Ishikawa (cell line): ENCODE measurements around the gene GUCD1.

ENCODE experiments used
- CEBPB ChIP-seq: IDR thresholded peaks from 2 replicates; pipeline ENCODE4 v1.6.1; 2012
- EGR1 ChIP-seq: IDR thresholded peaks from 2 replicates; pipeline ENCODE4 v1.6.1; 2012
- EP300 ChIP-seq: IDR thresholded peaks from 2 replicates; pipeline ENCODE4 v1.6.1; 2012; ENCODE audit warnings: borderline replicate concordance
- FOXM1 ChIP-seq: IDR thresholded peaks from 2 replicates; pipeline ENCODE4 v1.6.1; 2012; ENCODE audit warnings: low read depth, borderline replicate concordance
- MAX ChIP-seq: IDR thresholded peaks from 2 replicates; pipeline ENCODE4 v1.6.1; 2012
- NFIC ChIP-seq: IDR thresholded peaks from 2 replicates; pipeline ENCODE4 v1.6.1; 2012
- RAD21 ChIP-seq: IDR thresholded peaks from 2 replicates; pipeline ENCODE4 v1.6.1; 2012; ENCODE audit warnings: low read depth
- REST ChIP-seq: IDR thresholded peaks from 2 replicates; pipeline ENCODE4 v1.6.1; 2012; ENCODE audit warnings: low read depth, mild to moderate bottlenecking
- TAF1 ChIP-seq: IDR thresholded peaks from 2 replicates; pipeline ENCODE4 v1.6.1; 2012; ENCODE audit warnings: low read depth, mild to moderate bottlenecking
- TCF12 ChIP-seq: IDR thresholded peaks from 2 replicates; pipeline ENCODE4 v1.6.1; 2012; ENCODE audit warnings: low read depth
- TEAD4 ChIP-seq: IDR thresholded peaks from 2 replicates; pipeline ENCODE4 v1.6.1; 2012
- YY1 ChIP-seq: IDR thresholded peaks from 2 replicates; pipeline ENCODE4 v1.6.1; 2012; ENCODE audit warnings: low read depth

GRCh38 chr22:24513378-24514240 lies 41.3 kb downstream of the GUCD1 start:
- TF ChIP-seq EGR1 (no peak), TCF12 (no peak), REST (no peak), EP300 (no peak), NFIC (no peak), YY1 (no peak), TEAD4 (no peak), MAX (no peak), RAD21 (no peak), TAF1 (no peak), CEBPB (no peak), FOXM1 (no peak)
